ENCODE measurements around the gene GTPBP3.

Gene GTPBP3

DNA sequence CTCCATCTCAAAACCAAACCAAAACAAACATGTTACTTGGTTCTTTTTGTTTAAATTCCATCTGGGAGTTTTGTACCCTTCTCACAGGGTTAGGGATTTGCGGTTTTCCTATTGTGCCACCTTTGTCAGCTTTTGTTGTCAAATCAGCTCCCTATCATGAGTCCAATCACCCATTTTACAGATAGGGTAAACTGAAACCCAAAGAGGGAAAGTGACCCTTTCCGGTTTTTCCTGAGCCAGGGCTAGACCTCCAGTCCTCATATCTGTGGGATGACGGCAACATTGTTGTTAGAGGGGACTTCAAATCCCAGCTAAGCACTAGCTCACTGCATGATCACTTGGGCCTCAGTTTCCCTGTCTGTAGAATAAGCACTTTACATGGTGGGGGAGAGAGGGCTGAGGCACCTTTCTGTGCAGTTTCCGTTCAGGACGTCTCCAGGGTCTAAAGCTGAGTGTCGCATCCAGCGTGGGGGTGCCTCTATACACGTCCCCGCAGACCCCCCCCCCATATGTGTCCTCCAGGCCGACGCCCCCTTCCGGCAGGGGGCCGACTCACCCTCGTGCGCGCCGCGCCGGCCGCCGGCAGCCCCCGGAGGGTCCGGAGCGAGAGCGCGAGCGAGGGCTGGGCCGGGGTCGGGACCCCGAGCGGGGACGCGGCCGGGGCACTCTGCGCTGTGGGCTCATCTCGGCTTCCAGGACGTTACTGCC is 52.8 kb downstream of the GTPBP3 start:
- DNase-seq (ENCODE audit: low read depth): no peak
- peak overlapping the region; percentile 52 for H3K4me3 ChIP-seq (ENCODE audit: low read length)
- no peak for TF ChIP-seq CTCF (IDR thresholded peaks at IDR 0.05; ENCODE audit: insufficient read depth, low read depth, low read length, missing control alignments)

- H3K4me3 ChIP-seq (ENCODE audit: low read length): peak overlapping the region; percentile 52
- DNase-seq (ENCODE audit: low read depth): peak; percentile 94
- TF ChIP-seq CTCF (IDR thresholded peaks at IDR 0.05; ENCODE audit: insufficient read depth, low read depth, low read length, missing control alignments): peak; percentile 42
These were observed 53.5 kb downstream of the GTPBP3 start for GRCh38 chr19:17390665-17391370.

- no peak for TF ChIP-seq CTCF (IDR thresholded peaks at IDR 0.05; ENCODE audit: insufficient read depth, low read depth, low read length, missing control alignments)
- H3K4me3 ChIP-seq (ENCODE audit: low read length): peak overlapping the region; percentile 44
- no peak for DNase-seq (ENCODE audit: low read depth)
These were observed 54.2 kb downstream of the GTPBP3 start for GRCh38 chr19:17391371-17392151.

Measured in epithelial cell of esophagus (primary cell).